ENCODE data around the gene CTSH.
"Not testable (repeated sequence)": the region's sequence is repeated elsewhere in the genome, so short reads cannot be mapped to it uniquely, and the experiment has no call there.

DNA sequence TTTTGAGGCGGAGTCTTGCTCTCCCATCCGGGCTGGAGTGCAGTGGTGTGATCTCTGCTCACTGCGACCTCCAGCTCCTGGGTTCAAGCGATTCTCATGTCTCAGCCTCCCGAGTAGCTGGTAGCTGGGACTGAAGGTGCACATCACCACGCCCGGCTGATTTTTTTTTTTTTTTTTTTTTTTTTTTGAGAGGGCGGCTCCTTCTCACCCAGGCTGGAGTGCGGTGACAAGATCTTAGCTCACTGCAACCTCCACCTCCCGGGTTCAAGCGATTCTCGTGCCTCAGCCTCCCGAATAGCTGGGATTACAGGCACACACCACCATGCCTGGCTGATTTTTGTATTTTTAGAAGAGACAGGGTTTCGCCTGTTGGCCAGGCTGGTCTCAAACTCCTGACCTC, 67.9 kb downstream of the CTSH start:
- not testable (repeated sequence) for TF ChIP-seq POLR2AphosphoS5 (IDR thresholded peaks at IDR 0.05; ENCODE audit: low read depth, low read length); POLR2A (IDR thresholded peaks at IDR 0.05; ENCODE audit: low read depth, low read length); TAF1 (IDR thresholded peaks at IDR 0.05; ENCODE audit: borderline replicate concordance, low read depth, low read length)
